ENCODE results near the gene SEC14L3. TPM values are rescaled to one million over a fixed set of nuclear protein-coding genes. Genes with fewer than 3 reads are reported as not detected.

SEC14L3 gene
- total RNA-seq, 1 experiment from 2014 or later: not detected

GRCh38 chr22:30497466-30498150, 25.8 kb upstream of the SEC14L3 start:
- CTCF ChIA-PET: interaction anchor here (0.6 to 0.7 kb wide), 2 partner anchors 43 to 104 kb away, joined by 3 read pairs; no protein-coding TSS in a partner anchor
- H3K27me3 ChIP-seq (replicated peaks; ENCODE audit: control insufficient read depth, insufficient read depth, low read length): no peaks in the 10 kb centered on the region; the same call in 1 of the 2 replicates
- H3K4me1 Mint-ChIP-seq (ENCODE audit: low read depth, unreplicated experiment): no peaks in the 10 kb centered on the region
- no peak overlapping the region for H3K27ac Mint-ChIP-seq (ENCODE audit: unreplicated experiment)
- no peaks in the 10 kb centered on the region for H3K36me3 ChIP-seq (ENCODE audit: control insufficient read depth, insufficient read depth, low read length)
- H3K9me3 ChIP-seq: no peaks in the 10 kb centered on the region
- BruUV-seq (replicated peaks): no TSS peak
- POLR2A ChIA-PET: no interaction called here
- no peaks in the 10 kb centered on the region for H3K36me3 Mint-ChIP-seq (ENCODE audit: insufficient read depth, unreplicated experiment)
- no peaks in the 10 kb centered on the region for H3K9me3 Mint-ChIP-seq (ENCODE audit: unreplicated experiment)
- peak in 1 of 2 experiments; percentile 13 for DNase-seq
- no peak for TF ChIP-seq CTCF (IDR thresholded peaks at IDR 0.05; ENCODE audit: insufficient read depth in 1 of 2, low read depth in 1 of 2, low read length in 1 of 2, severe bottlenecking in 1 of 2, unreplicated experiment in 1 of 2)
- peaks cover 3% of the 10 kb centered on the region for H3K27me3 Mint-ChIP-seq (ENCODE audit: insufficient read depth, unreplicated experiment)
- no peaks in the 10 kb centered on the region for H3K4me1 ChIP-seq
- intact Hi-C loops (cut with micrococcal nuclease; ENCODE audit: unreplicated experiment): no loop called here
- H3K4me3 Mint-ChIP-seq (ENCODE audit: unreplicated experiment): no peak overlapping the region
- no peak overlapping the region for H3K4me3 ChIP-seq (ENCODE audit: low read depth, low read length)

- Mint-ChIP-seq H3K27ac (ENCODE audit: unreplicated experiment) (no peak overlapping the region), H3K4me1 (ENCODE audit: low read depth, unreplicated experiment) (no peaks in the 10 kb centered on the region), H3K36me3 (ENCODE audit: insufficient read depth, unreplicated experiment) (no peaks in the 10 kb centered on the region), H3K27me3 (ENCODE audit: insufficient read depth, unreplicated experiment) (no peaks in the 10 kb centered on the region), H3K9me3 (ENCODE audit: unreplicated experiment) (no peaks in the 10 kb centered on the region), H3K4me3 (ENCODE audit: unreplicated experiment) (no peak overlapping the region)
- TF ChIP-seq CTCF (IDR thresholded peaks at IDR 0.05; ENCODE audit: insufficient read depth in 1 of 2, low read depth in 1 of 2, low read length in 1 of 2, severe bottlenecking in 1 of 2, unreplicated experiment in 1 of 2): no peak
- intact Hi-C loops (cut with micrococcal nuclease; ENCODE audit: unreplicated experiment): no loop called here
- POLR2A ChIA-PET: interaction anchor here (0.8 kb wide), 1 partner anchor 36 kb away, joined by 6 read pairs; no protein-coding TSS in a partner anchor
- no peaks in the 10 kb centered on the region for H3K4me1 ChIP-seq
- no peaks in the 10 kb centered on the region for H3K36me3 ChIP-seq (ENCODE audit: control insufficient read depth, insufficient read depth, low read length)
- no peak for DNase-seq
- H3K9me3 ChIP-seq: no peaks in the 10 kb centered on the region
- BruUV-seq (replicated peaks): no TSS peak
- no peaks in the 10 kb centered on the region; the same call in 1 of the 2 replicates for H3K27me3 ChIP-seq (replicated peaks; ENCODE audit: control insufficient read depth, insufficient read depth, low read length)
- H3K4me3 ChIP-seq (ENCODE audit: low read depth, low read length): no peak overlapping the region
- CTCF ChIA-PET: interaction anchor here (0.6 kb wide), 2 partner anchors 112 to 798 kb away, joined by 3 to 4 read pairs; partner anchors contain the start of gene TCN2
Measured at GRCh38 chr22:30495041-30495784, 23.4 kb upstream of the SEC14L3 start.

GRCh38 chr22:30492144-30492543, 20.3 kb upstream of the SEC14L3 start:
- Histone ChIP-seq H3K36me3 (ENCODE audit: control insufficient read depth, insufficient read depth, low read length) (no peaks in the 10 kb centered on the region), H3K4me1 (no peaks in the 10 kb centered on the region), H3K4me3 (ENCODE audit: low read depth, low read length) (no peak overlapping the region), H3K9me3 (no peaks in the 10 kb centered on the region), H3K27me3 (replicated peaks; ENCODE audit: control insufficient read depth, insufficient read depth, low read length) (no peaks in the 10 kb centered on the region; the same call in 1 of the 2 replicates)
- H3K9me3 Mint-ChIP-seq (ENCODE audit: unreplicated experiment): no peaks in the 10 kb centered on the region
- no peaks in the 10 kb centered on the region for H3K27me3 Mint-ChIP-seq (ENCODE audit: insufficient read depth, unreplicated experiment)
- H3K27ac Mint-ChIP-seq (ENCODE audit: unreplicated experiment): no peak overlapping the region
- DNase-seq: no peak
- CTCF ChIA-PET: no interaction called here
- no TSS peak for BruUV-seq (replicated peaks)
- no peak for TF ChIP-seq CTCF (IDR thresholded peaks at IDR 0.05; ENCODE audit: insufficient read depth in 1 of 2, low read depth in 1 of 2, low read length in 1 of 2, severe bottlenecking in 1 of 2, unreplicated experiment in 1 of 2)
- H3K4me3 Mint-ChIP-seq (ENCODE audit: unreplicated experiment): no peak overlapping the region
- POLR2A ChIA-PET: no interaction called here
- H3K36me3 Mint-ChIP-seq (ENCODE audit: insufficient read depth, unreplicated experiment): no peaks in the 10 kb centered on the region
- intact Hi-C loops (cut with micrococcal nuclease; ENCODE audit: unreplicated experiment): no loop called here
- H3K4me1 Mint-ChIP-seq (ENCODE audit: low read depth, unreplicated experiment): no peaks in the 10 kb centered on the region
